ENCODE results near the gene DAPK2. TPM values are rescaled to one million over a fixed set of nuclear protein-coding genes. Genes with fewer than 3 reads are reported as not detected.
A peak's percentile ranks its signal among the peaks of the same experiment; 100 is the strongest.

The DAPK2 gene
- total RNA-seq, 1 experiment from 2014 or later = 1.4 TPM

DNA sequence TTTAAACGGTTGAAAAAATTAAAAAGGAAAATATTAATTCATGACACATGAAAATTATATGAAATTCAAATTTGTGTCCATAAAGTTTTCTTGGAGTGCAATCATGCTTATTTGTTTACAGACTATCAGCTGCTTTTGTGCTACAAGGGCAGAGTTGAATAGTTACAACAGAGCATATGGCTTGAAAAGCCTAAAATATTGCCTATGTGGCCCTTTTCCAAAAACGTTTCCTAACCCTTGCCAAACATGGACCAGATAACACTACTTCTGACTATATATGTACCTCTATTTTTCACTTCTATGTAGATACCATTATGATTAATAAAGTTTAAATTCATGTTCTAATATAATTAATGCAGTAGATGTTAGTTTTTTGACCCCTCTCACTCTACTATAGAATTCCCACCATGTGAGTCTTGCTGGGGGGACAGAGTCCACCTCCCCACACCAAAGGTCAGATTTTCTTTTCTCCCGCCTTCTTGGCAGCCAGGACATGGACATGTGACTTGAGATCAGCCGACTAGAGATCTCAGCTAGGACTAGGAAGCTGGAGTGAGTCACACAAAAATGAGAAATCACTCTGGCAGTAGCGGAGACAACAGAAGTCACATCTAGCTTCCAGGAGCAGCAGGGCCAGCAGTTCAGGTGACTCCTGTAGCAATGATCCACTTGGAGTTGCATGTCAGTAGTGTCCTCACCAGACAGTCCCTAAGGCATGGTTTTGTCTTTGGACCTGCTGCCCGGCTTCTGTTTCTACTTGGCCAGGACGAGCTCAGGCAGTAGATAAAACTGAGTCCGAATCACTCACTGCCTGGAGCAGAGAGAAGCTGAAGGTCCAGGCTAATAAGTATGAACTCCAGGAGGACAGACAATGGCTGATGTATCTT, 24.9 kb upstream of the DAPK2 start:
- TF ChIP-seq CTCF (conservative IDR thresholded peaks at IDR 0.05; ENCODE audit: low read depth, low read length) (no peak), EZH2phosphoT487 (IDR thresholded peaks at IDR 0.05; ENCODE audit: borderline replicate concordance, low read length) (no peak), EZH2 (IDR thresholded peaks at IDR 0.05; ENCODE audit: low read length, unreplicated experiment) (no peak)
- Histone ChIP-seq H3K9ac (ENCODE audit: low read length) (no peak overlapping the region; the same call in 1 of the 2 replicates), H3K4me1 (ENCODE audit: insufficient read depth, low read length) (peaks cover 41% of the 10 kb centered on the region), H3K9me3 (ENCODE audit: low read length) (no peaks in the 10 kb centered on the region), H4K20me1 (ENCODE audit: low read length) (no peaks in the 10 kb centered on the region), H3K4me3 (ENCODE audit: low read length) (no peak overlapping the region), H3K36me3 (ENCODE audit: low read depth, low read length) (no peaks in the 10 kb centered on the region), H3F3A (ENCODE audit: low read length, unreplicated experiment) (peaks cover 8% of the 10 kb centered on the region), H3K4me2 (ENCODE audit: low read length) (peak overlapping the region; percentile 61; the same call in 1 of the 2 replicates), H3K27ac (ENCODE audit: low read length) (peak overlapping the region; percentile 78), H2AFZ (ENCODE audit: low read length) (no peak overlapping the region), H3K27me3 (ENCODE audit: low read length) (no peaks in the 10 kb centered on the region), H3K9me2 (replicated peaks; ENCODE audit: low read length) (no peaks in the 10 kb centered on the region), H3K79me2 (ENCODE audit: low read length) (no peaks in the 10 kb centered on the region)
- BruUV-seq (replicated peaks) = no TSS peak
- peak; percentile 75 for DNase-seq
- peak; percentile 69 for ATAC-seq
- ChIA-PET POLR2A (ENCODE audit: unreplicated experiment) (interaction anchor here (0.6 kb wide), 2 partner anchors 252 to 575 kb away, joined by 3 to 5 read pairs; no protein-coding TSS in a partner anchor), CTCF (interaction anchor here (0.9 to 1.1 kb wide), 3 partner anchors 319 to 471 kb away, joined by 3 to 4 read pairs (median 3); no protein-coding TSS in a partner anchor)
- intact Hi-C loops (cut with micrococcal nuclease) = no loop called here

DNA sequence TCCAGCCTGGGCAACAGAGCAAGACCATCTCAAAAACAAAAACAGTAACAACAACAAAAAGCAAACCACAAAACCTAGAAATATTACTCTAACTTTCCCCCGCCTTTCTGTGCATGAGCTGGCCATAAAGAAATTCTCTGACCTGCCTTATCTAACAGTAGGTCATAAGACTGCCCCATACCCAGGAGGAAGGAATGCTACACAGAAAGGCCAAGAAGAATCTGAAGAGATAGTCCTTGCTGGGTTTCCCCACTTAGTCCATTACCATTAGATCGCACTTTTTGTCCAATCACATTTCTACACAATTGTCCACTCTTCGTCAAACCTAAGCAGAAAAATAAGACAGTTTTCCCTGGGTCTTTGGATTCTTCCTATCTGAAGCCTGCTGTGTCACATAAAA, 23.8 kb upstream of the DAPK2 start:
- no peak overlapping the region for H3K27ac ChIP-seq (ENCODE audit: low read length)
- no peaks in the 10 kb centered on the region for H3K36me3 ChIP-seq (ENCODE audit: low read depth, low read length)
- no peak overlapping the region for H3K4me2 ChIP-seq (ENCODE audit: low read length)
- H3F3A ChIP-seq (ENCODE audit: low read length, unreplicated experiment) = peaks cover 8% of the 10 kb centered on the region
- H3K9me3 ChIP-seq (ENCODE audit: low read length) = no peaks in the 10 kb centered on the region
- no TSS peak for BruUV-seq (replicated peaks)
- no peaks in the 10 kb centered on the region for H4K20me1 ChIP-seq (ENCODE audit: low read length)
- H3K9me2 ChIP-seq (replicated peaks; ENCODE audit: low read length) = no peaks in the 10 kb centered on the region
- no peaks in the 10 kb centered on the region for H3K79me2 ChIP-seq (ENCODE audit: low read length)
- no peak overlapping the region for H2AFZ ChIP-seq (ENCODE audit: low read length)
- no peak overlapping the region for H3K9ac ChIP-seq (ENCODE audit: low read length)
- no peak for TF ChIP-seq EZH2phosphoT487 (IDR thresholded peaks at IDR 0.05; ENCODE audit: borderline replicate concordance, low read length)
- no peak for TF ChIP-seq EZH2 (IDR thresholded peaks at IDR 0.05; ENCODE audit: low read length, unreplicated experiment)
- no peak for TF ChIP-seq CTCF (conservative IDR thresholded peaks at IDR 0.05; ENCODE audit: low read depth, low read length)
- H3K4me1 ChIP-seq (ENCODE audit: insufficient read depth, low read length) = peaks cover 41% of the 10 kb centered on the region
- ChIA-PET CTCF (no interaction called here), POLR2A (ENCODE audit: unreplicated experiment) (no interaction called here)
- H3K4me3 ChIP-seq (ENCODE audit: low read length) = no peak overlapping the region
- no peaks in the 10 kb centered on the region for H3K27me3 ChIP-seq (ENCODE audit: low read length)
- intact Hi-C loops (cut with micrococcal nuclease) = no loop called here
- no peak for ATAC-seq
- DNase-seq = no peak

GRCh38 chr15:64068133-64068532, 21.8 kb upstream of the DAPK2 start:
- no peak overlapping the region for H2AFZ ChIP-seq (ENCODE audit: low read length)
- CTCF ChIA-PET = interaction anchor here (1.8 kb wide), 1 partner anchor 316 kb away, joined by 12 read pairs; no protein-coding TSS in a partner anchor

More at GRCh38 chr15:64068133-64068532, 21.8 kb upstream of the DAPK2 start:
- no TSS peak for BruUV-seq (replicated peaks)
- peaks cover 30% of the 10 kb centered on the region for H3K4me1 ChIP-seq (ENCODE audit: insufficient read depth, low read length)
- no peak overlapping the region for H3K9ac ChIP-seq (ENCODE audit: low read length)
- no peak overlapping the region for H3K27ac ChIP-seq (ENCODE audit: low read length)
- H3F3A ChIP-seq (ENCODE audit: low read length, unreplicated experiment) = peaks cover 6% of the 10 kb centered on the region
- no peaks in the 10 kb centered on the region for H3K27me3 ChIP-seq (ENCODE audit: low read length)
- DNase-seq (no peak), ATAC-seq (peak; percentile 4)
- intact Hi-C loops (cut with micrococcal nuclease) = loop anchor here (5.0 kb wide), 1 partner anchor 316 kb away; no protein-coding TSS in a partner anchor
- H3K9me3 ChIP-seq (ENCODE audit: low read length) = no peaks in the 10 kb centered on the region
- H3K4me2 ChIP-seq (ENCODE audit: low read length) = 0 out of 2 replicates have a peak overlapping the region, but pooled peaks have one; percentile 64
- POLR2A ChIA-PET (ENCODE audit: unreplicated experiment) = no interaction called here
- no peaks in the 10 kb centered on the region for H4K20me1 ChIP-seq (ENCODE audit: low read length)
- no peaks in the 10 kb centered on the region for H3K36me3 ChIP-seq (ENCODE audit: low read depth, low read length)
- no peaks in the 10 kb centered on the region for H3K9me2 ChIP-seq (replicated peaks; ENCODE audit: low read length)
- TF ChIP-seq EZH2phosphoT487 (IDR thresholded peaks at IDR 0.05; ENCODE audit: borderline replicate concordance, low read length) (no peak), CTCF (conservative IDR thresholded peaks at IDR 0.05; ENCODE audit: low read depth, low read length) (no peak), EZH2 (IDR thresholded peaks at IDR 0.05; ENCODE audit: low read length, unreplicated experiment) (no peak)
- no peak overlapping the region for H3K4me3 ChIP-seq (ENCODE audit: low read length)
- H3K79me2 ChIP-seq (ENCODE audit: low read length) = no peaks in the 10 kb centered on the region
